Panc1 (cell line): Measurements from ENCODE around the gene WASF2. TPM values are rescaled to one million over a fixed set of nuclear protein-coding genes. Genes with fewer than 3 reads are reported as not detected.

Source experiments
- ATAC-seq: fragments of 200-7000 bp; cut with Tn5 transposase; 2 replicates; pipeline ENCODE4 v1.9.1; 2020; ENCODE audit warnings: mild to moderate bottlenecking, moderate library complexity
- BruUV-seq: library from RNA; stranded (reverse); fragments of 400-500 nt; replicated peaks from 2 replicates; lab custom pipeline; 2021; lab: Mats Ljungman, UMichigan
- CTCF ChIA-PET: fragments of 300-600 bp; sonication (Branson Sonifier 250); formaldehyde crosslinking; loops from one replicate; lab custom pipeline; 2022; ENCODE audit warnings: antibody characterized with exemption; lab: Charles Lee
- POLR2A ChIA-PET: fragments of 300-600 bp; sonication (Branson Sonifier 250); formaldehyde crosslinking; loops from one replicate; lab custom pipeline; 2022; ENCODE audit warnings: antibody characterized with exemption; lab: Charles Lee
- DNase-seq: peaks from one replicate; pipeline ENCODE4 v3.0.0-alpha.2; 2010; ENCODE audit warnings: low read depth, low spot score
- H3K27ac ChIP-seq: 2 replicates; pipeline ENCODE4 v1.5.1; 2011; ENCODE audit warnings: mild to moderate bottlenecking, low read length, inconsistent platforms
- H3K27me3 ChIP-seq: fragments of 200-500 bp; sonication (Bioruptor generic); 2 replicates; pipeline ENCODE4 v1.6.0; 2014; ENCODE audit warnings: low read length, inconsistent platforms; ENCODE audit not compliant: control insufficient read depth, insufficient read depth
- H3K36me3 ChIP-seq: fragments of 200-500 bp; sonication (Bioruptor generic); 2 replicates; pipeline ENCODE4 v1.5.1; 2014; ENCODE audit warnings: inconsistent platforms, mild to moderate bottlenecking, low read length, moderate library complexity; ENCODE audit not compliant: control insufficient read depth, insufficient read depth
- H3K4me1 ChIP-seq: 2 replicates; pipeline ENCODE4 v1.5.1; 2011; ENCODE audit warnings: inconsistent platforms, mild to moderate bottlenecking, low read length, moderate library complexity; ENCODE audit not compliant: control insufficient read depth, insufficient read depth
- H3K4me3 ChIP-seq, 2 experiments: 2 replicates each; pipeline ENCODE4 v1.5.1; 2011 to 2012; ENCODE audit warnings: low read depth in 2 of 2, low read length in 2 of 2, mild to moderate bottlenecking in 2 of 2, inconsistent platforms in 1 of 2, moderate library complexity in 1 of 2
- H3K9me3 ChIP-seq: fragments of 200-500 bp; sonication (Bioruptor generic); 2 replicates; pipeline ENCODE4 v1.5.1; 2014; ENCODE audit warnings: low read depth, mild to moderate bottlenecking, inconsistent platforms, low read length, moderate library complexity; ENCODE audit not compliant: control insufficient read depth, insufficient read depth
- CTCF ChIP-seq: fragments of 450-650 bp; IDR thresholded peaks from 2 replicates; pipeline ENCODE4 v1.5.1; 2017; ENCODE audit warnings: mild to moderate bottlenecking
- POLR2AphosphoS5 ChIP-seq: IDR thresholded peaks from 2 replicates; pipeline ENCODE4 v1.6.1; 2012; ENCODE audit warnings: mild to moderate bottlenecking, low read depth, low read length, moderate library complexity
- REST ChIP-seq, 2 experiments: IDR thresholded peaks; 2 replicates each; pipeline ENCODE4 v1.6.1; 2011 to 2012; ENCODE audit warnings: low read depth in 2 of 2, control low read depth in 1 of 2, low read length in 1 of 2, mild to moderate bottlenecking in 1 of 2, moderate library complexity in 1 of 2; ENCODE audit not compliant: insufficient read depth in 1 of 2
- SIN3A ChIP-seq: IDR thresholded peaks from 2 replicates; pipeline ENCODE4 v1.6.1; 2012; ENCODE audit warnings: low read depth, mild to moderate bottlenecking, low read length, moderate library complexity, borderline replicate concordance; ENCODE audit not compliant: insufficient read depth
- TCF7L2 ChIP-seq: IDR thresholded peaks from 2 replicates; pipeline ENCODE4 v1.6.1; 2011; ENCODE audit warnings: mild to moderate bottlenecking, low read depth, low read length, inconsistent platforms
- in situ Hi-C: cut with HindIII; loops from 2 replicates; pipeline ENCODE4 v1.10.0; 2016; ENCODE audit warnings: low sequenced_read_pairs, low pct_unique_long_range_greater_than_20kb
- intact Hi-C: fragments of 100-400 bp; cut with micrococcal nuclease; formaldehyde crosslinking; loops from one replicate; pipeline ENCODE4 v1.10.0; 2022; ENCODE audit not compliant: unreplicated experiment
- total RNA-seq: library from RNA; stranded (reverse); gene quantifications from one replicate; pipeline ENCODE4 v1.2.1, GENCODE V29; 2021; ENCODE audit not compliant: unreplicated experiment

Gene WASF2
- total RNA-seq, 1 experiment from 2014 or later: 121 TPM

DNA sequence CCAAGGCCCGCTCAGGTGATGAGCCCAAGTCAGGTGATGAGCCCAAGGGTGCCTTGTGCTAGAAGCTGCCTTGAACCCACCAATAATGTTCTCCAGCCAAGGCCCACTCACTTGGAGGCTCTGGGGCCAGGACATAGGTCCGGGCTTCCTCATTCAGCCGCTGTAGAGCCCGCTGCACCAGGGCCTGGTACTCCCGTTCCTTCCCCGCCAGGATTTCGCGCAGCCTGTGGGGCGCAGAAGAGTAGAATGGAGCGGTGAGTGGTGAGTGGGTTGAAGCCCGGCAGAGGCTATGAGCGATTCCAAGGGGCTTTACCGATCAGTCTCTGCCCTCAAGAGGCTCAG lies 133.7 kb downstream of the WASF2 start:
- ATAC-seq (no peak), DNase-seq (no peak)
- H3K36me3 ChIP-seq: no peaks in the 10 kb centered on the region; the same call in 1 of the 2 replicates
- ChIA-PET POLR2A (no interaction called here), CTCF (no interaction called here)
- TF ChIP-seq CTCF (no peak), SIN3A (no peak), REST (IDR thresholded peaks at IDR 0.05; ENCODE audit: insufficient read depth in 1 of 2, low read depth in 2 of 2, low read length in 1 of 2) (no peak), TCF7L2 (no peak)
- H3K27ac ChIP-seq: no peak overlapping the region
- no peak overlapping the region for H3K4me3 ChIP-seq
- no TSS peak for BruUV-seq
- intact Hi-C loops (no loop called here), in situ Hi-C loops (no loop called here)
- H3K4me1 ChIP-seq: peaks cover 5% of the 10 kb centered on the region
- no peaks in the 10 kb centered on the region for H3K9me3 ChIP-seq
- no peaks in the 10 kb centered on the region for H3K27me3 ChIP-seq

DNA sequence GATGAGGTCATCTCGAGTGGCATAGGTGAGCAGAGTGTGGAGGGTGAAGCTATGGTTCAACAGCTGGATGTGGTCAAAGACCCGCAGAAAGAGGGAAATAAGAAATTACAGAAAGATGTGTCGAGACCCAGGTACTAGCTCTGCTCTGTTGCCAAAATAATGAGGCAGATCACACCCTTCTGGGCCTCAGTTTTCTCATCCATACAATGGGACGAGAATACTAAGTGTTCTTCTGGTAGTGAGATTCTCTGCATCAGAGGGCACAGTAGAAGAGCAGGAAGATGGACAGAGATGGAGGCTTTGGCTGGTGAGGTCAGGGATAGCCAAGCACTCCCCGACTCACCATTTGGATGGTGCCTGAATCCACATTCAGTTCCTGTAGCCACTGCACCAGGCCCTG lies 134.3 kb downstream of the WASF2 start:
- Histone ChIP-seq H3K9me3 (no peaks in the 10 kb centered on the region), H3K27ac (no peak overlapping the region), H3K4me1 (peaks cover 8% of the 10 kb centered on the region), H3K36me3 (no peaks in the 10 kb centered on the region; the same call in 1 of the 2 replicates), H3K27me3 (no peaks in the 10 kb centered on the region), H3K4me3 (no peak overlapping the region)
- in situ Hi-C loops: no loop called here
- TF ChIP-seq TCF7L2: no peak
- no peak for TF ChIP-seq REST (IDR thresholded peaks at IDR 0.05; ENCODE audit: insufficient read depth in 1 of 2, low read depth in 2 of 2, low read length in 1 of 2)
- TF ChIP-seq POLR2AphosphoS5: no peak
- TF ChIP-seq CTCF: no peak
- TF ChIP-seq SIN3A: no peak
- no TSS peak for BruUV-seq
- no peak for ATAC-seq
- CTCF ChIA-PET: interaction anchor here (0.5 to 1.1 kb wide), 2 partner anchors 10 to 168 kb away, joined by 3 to 5 read pairs; no protein-coding TSS in a partner anchor
- intact Hi-C loops: no loop called here
- DNase-seq: no peak
- POLR2A ChIA-PET: no interaction called here

Other genes with a start within 250 kb of the WASF2 start
- 55.3 TPM for gene TMEM222, start 168.0 kb downstream of the WASF2 start, total RNA-seq
- 2.4 TPM for gene SYTL1, start 148.1 kb downstream of the WASF2 start, total RNA-seq
- 56.9 TPM for gene MAP3K6, start 123.2 kb downstream of the WASF2 start, total RNA-seq
- not detected for gene FCN3, start 115.3 kb downstream of the WASF2 start, total RNA-seq
- gene CD164L2, start 106.8 kb downstream of the WASF2 start, total RNA-seq: 0.13 TPM
- 0.95 TPM for gene GPR3, start 97.5 kb downstream of the WASF2 start, total RNA-seq
- 47.1 TPM for gene AHDC1, start 114.0 kb upstream of the WASF2 start, total RNA-seq
- 0.18 TPM for gene FGR, start 145.0 kb upstream of the WASF2 start, total RNA-seq
- gene IFI6, start 182.0 kb upstream of the WASF2 start, total RNA-seq: 39.1 TPM
- 15.4 TPM for gene FAM76A, start 235.8 kb upstream of the WASF2 start, total RNA-seq